Stimulated activated CD8-positive, alpha-beta memory T cell treated with anti-CD3 and anti-CD28 coated beads, Interleukin-15, amount 100 ng/mL, for 24 hours (primary cell): ENCODE data around the gene PSME2.
A peak's percentile ranks its signal among the peaks of the same experiment; 100 is the strongest.

Experiments used
- DNase-seq: peaks from one replicate; pipeline ENCODE4 v3.0.0-alpha.2; 2020; ENCODE audit warnings: low read depth

The PSME2 gene

GRCh38 chr14:24179294-24179960 lies 33.0 kb upstream of the PSME2 start:
- DNase-seq, result no peak

GRCh38 chr14:24178399-24179178 lies 32.2 kb upstream of the PSME2 start:
- DNase-seq, result no peak

- DNase-seq, result no peak
Observed at GRCh38 chr14:24177891-24178290, 31.5 kb upstream of the PSME2 start.

- DNase-seq, result no peak
Observed at GRCh38 chr14:24177041-24177825, 30.8 kb upstream of the PSME2 start.

- DNase-seq, result no peak
Observed at GRCh38 chr14:24176599-24176998, 30.2 kb upstream of the PSME2 start.

GRCh38 chr14:24172871-24173281 lies 26.5 kb upstream of the PSME2 start:
- no peak for DNase-seq

- no peak for DNase-seq
Observed at GRCh38 chr14:24172261-24172860, 26.0 kb upstream of the PSME2 start.

GRCh38 chr14:24171422-24172260 lies 25.2 kb upstream of the PSME2 start, which contains the start of gene REC8:
TSS of gene REC8 (plus strand) at chr14:24172080. CDS start at chr14:24172553, 473 bp downstream.
- DNase-seq, result no peak

GRCh38 chr14:24167469-24168114 lies 21.2 kb upstream of the PSME2 start:
- no peak for DNase-seq

- no peak for DNase-seq
Observed at GRCh38 chr14:24165785-24166184, 19.4 kb upstream of the PSME2 start.

GRCh38 chr14:24164518-24164991 lies 18.1 kb upstream of the PSME2 start:
- DNase-seq, result no peak

- no peak for DNase-seq
Observed at GRCh38 chr14:24162093-24162492, 15.7 kb upstream of the PSME2 start.

- peak; percentile 96 for DNase-seq
Observed at GRCh38 chr14:24160850-24161804, 14.7 kb upstream of the PSME2 start, which contains the start of gene IRF9. TSS of gene IRF9 (plus strand) at chr14:24161265. CDS start at chr14:24162145, 880 bp downstream.

GRCh38 chr14:24160499-24160849 lies 14.1 kb upstream of the PSME2 start:
- no peak for DNase-seq

- DNase-seq, result no peak
Observed at GRCh38 chr14:24159777-24160498, 13.5 kb upstream of the PSME2 start.

GRCh38 chr14:24157331-24157730 lies 10.9 kb upstream of the PSME2 start:
- DNase-seq, result no peak

- no peak for DNase-seq
Observed at GRCh38 chr14:24156840-24157239, 10.4 kb upstream of the PSME2 start.

GRCh38 chr14:24155100-24155499 lies 8.7 kb upstream of the PSME2 start:
- no peak for DNase-seq
